Naive B cell (primary cell): ENCODE measurements around the gene PUM2. TPM values are rescaled to one million over a fixed set of nuclear protein-coding genes. Genes with fewer than 3 reads are reported as not detected.

Source experiments
- ATAC-seq, 2 donors: fragments of 150-1000 bp; cut with Tn5 transposase; 2 replicates each; pipeline ENCODE4 v1.10.0; 2021; ENCODE audit warnings: low read depth in 2 of 2, mild to moderate bottlenecking in 2 of 2, moderate library complexity in 2 of 2
- DNase-seq: peaks from one replicate; pipeline ENCODE4 v3.0.0; 2022
- H3K27ac Mint-ChIP-seq, 6 donors: one replicate each; pipeline ENCODE4 v1.8.0; 2020 to 2022; ENCODE audit warnings: mild to moderate bottlenecking in 6 of 6, mixed read lengths in 6 of 6, moderate library complexity in 5 of 6, inconsistent platforms in 2 of 6
- H3K27me3 Mint-ChIP-seq, 3 donors: one replicate each; pipeline ENCODE4 v1.8.0; 2021 to 2022; ENCODE audit warnings: mixed read lengths in 3 of 3, mild to moderate bottlenecking in 1 of 3
- H3K36me3 Mint-ChIP-seq, 2 donors: one replicate each; pipeline ENCODE4 v1.8.0; 2020 to 2022; ENCODE audit warnings: mixed read lengths in 2 of 2, inconsistent platforms in 1 of 2, mild to moderate bottlenecking in 1 of 2
- H3K4me1 Mint-ChIP-seq, 3 donors: one replicate each; pipeline ENCODE4 v1.8.0; 2020 to 2022; ENCODE audit warnings: mixed read lengths in 3 of 3, inconsistent platforms in 1 of 3, mild to moderate bottlenecking in 1 of 3, moderate library complexity in 1 of 3
- H3K4me3 Mint-ChIP-seq, 8 donors: one replicate each; pipeline ENCODE4 v1.8.0; 2020 to 2022; ENCODE audit warnings: mild to moderate bottlenecking in 8 of 8, mixed read lengths in 8 of 8, moderate library complexity in 8 of 8, inconsistent platforms in 2 of 8
- H3K9me3 Mint-ChIP-seq, 7 donors: one replicate each; pipeline ENCODE4 v1.8.0; 2020 to 2022; ENCODE audit warnings: mixed read lengths in 7 of 7, mild to moderate bottlenecking in 5 of 7, inconsistent platforms in 2 of 7, moderate library complexity in 1 of 7
- polyA plus RNA-seq, 6 donors: library from polyadenylated mRNA; unstranded; fragments of 300-500 nt; fragmentation: Illumina TruSeq; gene quantifications; one replicate each; pipeline ENCODE4 v1.2.3, GENCODE V29; 2021; ENCODE audit warnings: low read depth in 6 of 6

The PUM2 gene
- polyA plus RNA-seq, 6 donors from 2014 or later, result 11.5 to 18.5 (median 16.2) TPM

GRCh38 chr2:20226152-20226545, 124.5 kb downstream of the PUM2 start:
- Mint-ChIP-seq H3K4me3 (peak overlapping the region in 6 of 8 donors; percentile 65 to 79 (median 70)), H3K36me3 (no peaks in the 10 kb centered on the region), H3K27me3 (peaks cover 41 to 60% (median 56%) of the 10 kb centered on the region in 3 donors)

GRCh38 chr2:20225294-20226151, 125.1 kb downstream of the PUM2 start:
- Mint-ChIP-seq H3K4me3 (peak overlapping the region; percentile 51 to 79 (median 73)), H3K9me3 (peaks cover 0 to 1% (median 0%) of the 10 kb centered on the region in 7 donors), H3K27me3 (peaks cover 43 to 58% (median 49%) of the 10 kb centered on the region in 3 donors), H3K4me1 (peaks cover 4 to 15% (median 7%) of the 10 kb centered on the region in 3 donors), H3K27ac (peak overlapping the region in 1 of 6 donors; percentile 64), H3K36me3 (no peaks in the 10 kb centered on the region)
- peak; percentile 66 to 71 for ATAC-seq
- peak; percentile 23 for DNase-seq

More at GRCh38 chr2:20226152-20226545, 124.5 kb downstream of the PUM2 start:
- DNase-seq (no peak), ATAC-seq (no peak)
- peaks cover 5 to 15% (median 7%) of the 10 kb centered on the region in 3 donors for H3K4me1 Mint-ChIP-seq
- H3K9me3 Mint-ChIP-seq, result peaks cover 0 to 5% (median 0%) of the 10 kb centered on the region in 7 donors
- H3K27ac Mint-ChIP-seq, result no peak overlapping the region

GRCh38 chr2:20224716-20225293, 125.8 kb downstream of the PUM2 start, which contains the start of gene SDC1:
SDC1 (minus strand) TSS chr2:20225130; CDS start chr2:20224867, 263 bp downstream.
- Mint-ChIP-seq H3K4me1 (peaks cover 4 to 15% (median 7%) of the 10 kb centered on the region in 3 donors), H3K36me3 (no peaks in the 10 kb centered on the region), H3K9me3 (peaks cover 0 to 1% (median 0%) of the 10 kb centered on the region in 7 donors), H3K27ac (peak within 1 kb of the TSS in 1 of 6 donors; percentile 64), H3K27me3 (peaks cover 46 to 54% (median 53%) of the 10 kb centered on the region in 3 donors), H3K4me3 (peak within 1 kb of the TSS; percentile 51 to 79 (median 73))
- no peak for DNase-seq
- ATAC-seq, result peak; percentile 27 to 29

GRCh38 chr2:20224164-20224715, 126.4 kb downstream of the PUM2 start:
- Mint-ChIP-seq H3K27me3 (peaks cover 42 to 51% (median 48%) of the 10 kb centered on the region in 3 donors), H3K9me3 (peaks cover 0 to under 1% (median 0%) of the 10 kb centered on the region in 7 donors), H3K36me3 (no peaks in the 10 kb centered on the region), H3K4me3 (no peak overlapping the region), H3K4me1 (peaks cover 4 to 15% (median 7%) of the 10 kb centered on the region in 3 donors), H3K27ac (no peak overlapping the region)
- peak; percentile 10 to 28 for ATAC-seq
- no peak for DNase-seq

- DNase-seq (no peak), ATAC-seq (peak; percentile 10 to 19)
- Mint-ChIP-seq H3K4me3 (peak overlapping the region in 7 of 8 donors; percentile 22 to 75 (median 62)), H3K27me3 (peaks cover 39 to 51% (median 44%) of the 10 kb centered on the region in 3 donors), H3K9me3 (no peaks in the 10 kb centered on the region), H3K36me3 (no peaks in the 10 kb centered on the region), H3K4me1 (peaks cover 5 to 15% (median 7%) of the 10 kb centered on the region in 3 donors), H3K27ac (no peak overlapping the region)
These were observed 127.1 kb downstream of the PUM2 start for GRCh38 chr2:20223407-20224163.

- DNase-seq (no peak), ATAC-seq (no peak)
- no peaks in the 10 kb centered on the region for H3K9me3 Mint-ChIP-seq
- peaks cover 7 to 15% (median 8%) of the 10 kb centered on the region in 3 donors for H3K4me1 Mint-ChIP-seq
- peaks cover 38 to 51% (median 43%) of the 10 kb centered on the region in 3 donors for H3K27me3 Mint-ChIP-seq
- peak overlapping the region; percentile 25 to 82 (median 66) for H3K4me3 Mint-ChIP-seq
- H3K27ac Mint-ChIP-seq, result no peak overlapping the region
- H3K36me3 Mint-ChIP-seq, result no peaks in the 10 kb centered on the region
These were observed 127.8 kb downstream of the PUM2 start for GRCh38 chr2:20222769-20223406.

GRCh38 chr2:20222014-20222768, 128.5 kb downstream of the PUM2 start:
- no peaks in the 10 kb centered on the region for H3K9me3 Mint-ChIP-seq
- peaks cover 31 to 44% (median 36%) of the 10 kb centered on the region in 3 donors for H3K27me3 Mint-ChIP-seq

GRCh38 chr2:20221555-20221973, 129.1 kb downstream of the PUM2 start:
- Mint-ChIP-seq H3K27ac (no peak overlapping the region), H3K4me3 (peak overlapping the region in 4 of 8 donors; percentile 46 to 76 (median 58)), H3K36me3 (no peaks in the 10 kb centered on the region), H3K4me1 (peaks cover 7 to 15% (median 8%) of the 10 kb centered on the region in 3 donors), H3K9me3 (no peaks in the 10 kb centered on the region), H3K27me3 (peaks cover 28 to 44% (median 36%) of the 10 kb centered on the region in 3 donors)
- DNase-seq, result no peak
- no peak for ATAC-seq

More at GRCh38 chr2:20222014-20222768, 128.5 kb downstream of the PUM2 start:
- Mint-ChIP-seq H3K27ac (no peak overlapping the region), H3K4me3 (peak overlapping the region in 7 of 8 donors; percentile 9 to 79 (median 62)), H3K4me1 (peaks cover 7 to 15% (median 8%) of the 10 kb centered on the region in 3 donors), H3K36me3 (no peaks in the 10 kb centered on the region)
- DNase-seq (no peak), ATAC-seq (no peak)

GRCh38 chr2:20220806-20221554, 129.7 kb downstream of the PUM2 start:
- Mint-ChIP-seq H3K27ac (no peak overlapping the region), H3K9me3 (no peaks in the 10 kb centered on the region), H3K27me3 (peaks cover 26 to 41% (median 36%) of the 10 kb centered on the region in 3 donors), H3K36me3 (no peaks in the 10 kb centered on the region), H3K4me3 (no peak overlapping the region), H3K4me1 (peaks cover 7 to 15% (median 8%) of the 10 kb centered on the region in 3 donors)
- no peak for ATAC-seq
- DNase-seq, result no peak

- DNase-seq, result no peak
- no peak for ATAC-seq
- Mint-ChIP-seq H3K27me3 (peaks cover 22 to 37% (median 29%) of the 10 kb centered on the region in 3 donors), H3K27ac (no peak overlapping the region), H3K36me3 (no peaks in the 10 kb centered on the region), H3K4me1 (peaks cover 0 to 9% (median 4%) of the 10 kb centered on the region in 3 donors), H3K9me3 (no peaks in the 10 kb centered on the region), H3K4me3 (no peak overlapping the region)
These were observed 130.8 kb downstream of the PUM2 start for GRCh38 chr2:20219763-20220380.
